Skeletal muscle satellite cell (primary cell): ENCODE data around the gene CAT.

ENCODE experiments used
- H3K27me3 ChIP-seq: 2 replicates; pipeline ENCODE4 v1.7.0; 2013; ENCODE audit warnings: low read length; ENCODE audit not compliant: control insufficient read depth, insufficient read depth
- H3K36me3 ChIP-seq: 2 replicates; pipeline ENCODE4 v1.7.0; 2013; ENCODE audit warnings: mild to moderate bottlenecking, control low read depth, low read length; ENCODE audit not compliant: insufficient read depth
- H3K4me1 ChIP-seq: 2 replicates; pipeline ENCODE4 v1.7.0; 2013; ENCODE audit warnings: low read length; ENCODE audit not compliant: control insufficient read depth, insufficient read depth
- H3K4me2 ChIP-seq: 2 replicates; pipeline ENCODE4 v1.7.0; 2013; ENCODE audit warnings: mild to moderate bottlenecking, low read length
- H3K4me3 ChIP-seq: 2 replicates; pipeline ENCODE4 v1.7.0; 2013; ENCODE audit warnings: low read length
- H3K9ac ChIP-seq: 2 replicates; pipeline ENCODE4 v1.7.0; 2013; ENCODE audit warnings: mild to moderate bottlenecking, low read depth, low read length, moderate library complexity
- H3K9me3 ChIP-seq: replicated peaks from 2 replicates; pipeline ENCODE4 v1.7.0; 2013; ENCODE audit warnings: mild to moderate bottlenecking, control low read depth, low read length

Gene CAT

GRCh38 chr11:34445956-34446355 is 7.2 kb downstream of the CAT start:
- Histone ChIP-seq H3K9me3 (no peaks in the 10 kb centered on the region), H3K4me1 (no peaks in the 10 kb centered on the region), H3K4me2 (no peak overlapping the region), H3K36me3 (peaks cover 13% of the 10 kb centered on the region), H3K27me3 (no peaks in the 10 kb centered on the region), H3K9ac (no peak overlapping the region), H3K4me3 (no peak overlapping the region)

- Histone ChIP-seq H3K4me3 (no peak overlapping the region), H3K9me3 (no peaks in the 10 kb centered on the region), H3K27me3 (no peaks in the 10 kb centered on the region), H3K4me1 (no peaks in the 10 kb centered on the region), H3K36me3 (peaks cover 17% of the 10 kb centered on the region), H3K9ac (no peak overlapping the region), H3K4me2 (no peak overlapping the region)
Observed at GRCh38 chr11:34446386-34446785, 7.7 kb downstream of the CAT start.

DNA sequence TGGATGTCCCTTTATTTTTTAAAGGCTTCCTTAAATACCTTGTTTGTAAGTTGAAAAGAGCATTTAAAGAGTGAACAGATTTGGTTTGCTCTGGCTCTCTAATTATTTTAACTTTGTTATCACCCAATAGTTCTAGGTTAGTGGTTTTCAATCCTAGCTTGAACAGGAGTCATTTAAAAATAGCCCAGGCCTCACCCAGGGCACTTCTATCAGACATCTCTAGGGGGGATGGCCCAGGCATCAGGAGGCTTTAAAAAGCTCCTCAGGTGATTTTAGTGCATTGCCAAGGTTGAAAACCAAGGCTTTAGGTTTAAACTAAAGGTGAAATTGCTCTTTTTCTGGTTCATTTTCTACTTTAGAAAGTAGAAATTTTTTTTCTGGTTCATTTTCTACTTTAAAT is 8.3 kb downstream of the CAT start:
- no peak overlapping the region for H3K4me2 ChIP-seq
- no peaks in the 10 kb centered on the region for H3K27me3 ChIP-seq
- H3K9ac ChIP-seq: no peak overlapping the region
- peaks cover 20% of the 10 kb centered on the region for H3K36me3 ChIP-seq
- no peaks in the 10 kb centered on the region for H3K4me1 ChIP-seq
- H3K9me3 ChIP-seq: no peaks in the 10 kb centered on the region
- no peak overlapping the region for H3K4me3 ChIP-seq

- no peak overlapping the region for H3K4me2 ChIP-seq
- H3K9me3 ChIP-seq: no peaks in the 10 kb centered on the region
- no peaks in the 10 kb centered on the region for H3K27me3 ChIP-seq
- H3K4me3 ChIP-seq: no peak overlapping the region
- H3K36me3 ChIP-seq: peaks cover 33% of the 10 kb centered on the region
- H3K9ac ChIP-seq: no peak overlapping the region
- no peaks in the 10 kb centered on the region for H3K4me1 ChIP-seq
Observed at GRCh38 chr11:34448223-34448994, 9.7 kb downstream of the CAT start.

DNA sequence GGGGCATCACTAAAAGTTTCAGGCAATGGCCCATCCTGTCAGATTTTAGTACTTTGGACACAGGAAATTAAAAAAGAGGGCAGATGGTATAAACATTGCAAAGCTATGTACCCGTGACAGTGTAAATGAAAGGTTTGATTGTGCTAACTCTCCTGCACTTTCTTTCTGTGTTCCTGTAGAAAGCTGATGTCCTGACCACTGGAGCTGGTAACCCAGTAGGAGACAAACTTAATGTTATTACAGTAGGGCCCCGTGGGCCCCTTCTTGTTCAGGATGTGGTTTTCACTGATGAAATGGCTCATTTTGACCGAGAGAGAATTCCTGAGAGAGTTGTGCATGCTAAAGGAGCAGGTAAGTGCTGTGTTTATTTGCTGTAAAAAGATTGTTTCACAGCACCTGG is 10.3 kb downstream of the CAT start:
- no peak overlapping the region for H3K4me3 ChIP-seq
- no peak overlapping the region for H3K4me2 ChIP-seq
- no peaks in the 10 kb centered on the region for H3K4me1 ChIP-seq
- peaks cover 38% of the 10 kb centered on the region for H3K36me3 ChIP-seq
- no peaks in the 10 kb centered on the region for H3K27me3 ChIP-seq
- H3K9ac ChIP-seq: no peak overlapping the region
- H3K9me3 ChIP-seq: no peaks in the 10 kb centered on the region

DNA sequence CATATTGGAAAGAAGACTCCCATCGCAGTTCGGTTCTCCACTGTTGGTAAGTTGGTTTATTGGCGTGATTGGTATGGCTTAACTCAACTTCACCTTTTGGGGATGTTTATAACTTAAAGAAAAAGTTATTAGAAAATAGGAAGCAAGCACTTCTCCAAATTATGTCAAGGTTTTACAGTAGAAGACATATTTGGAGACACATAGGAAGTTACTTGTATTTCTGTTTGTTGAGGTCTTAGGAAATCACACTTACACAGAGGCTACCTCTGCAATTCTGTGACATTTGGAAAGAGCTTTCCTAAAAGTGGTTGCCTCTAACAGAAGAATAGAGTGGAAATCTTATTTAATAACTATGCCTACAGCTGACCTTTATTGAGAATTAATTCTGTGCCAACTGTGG is 12.3 kb downstream of the CAT start:
- no peak overlapping the region for H3K4me2 ChIP-seq
- no peak overlapping the region for H3K4me3 ChIP-seq
- no peaks in the 10 kb centered on the region for H3K4me1 ChIP-seq
- no peak overlapping the region for H3K9ac ChIP-seq
- no peaks in the 10 kb centered on the region for H3K9me3 ChIP-seq
- no peaks in the 10 kb centered on the region for H3K27me3 ChIP-seq
- H3K36me3 ChIP-seq: peaks cover 57% of the 10 kb centered on the region

DNA sequence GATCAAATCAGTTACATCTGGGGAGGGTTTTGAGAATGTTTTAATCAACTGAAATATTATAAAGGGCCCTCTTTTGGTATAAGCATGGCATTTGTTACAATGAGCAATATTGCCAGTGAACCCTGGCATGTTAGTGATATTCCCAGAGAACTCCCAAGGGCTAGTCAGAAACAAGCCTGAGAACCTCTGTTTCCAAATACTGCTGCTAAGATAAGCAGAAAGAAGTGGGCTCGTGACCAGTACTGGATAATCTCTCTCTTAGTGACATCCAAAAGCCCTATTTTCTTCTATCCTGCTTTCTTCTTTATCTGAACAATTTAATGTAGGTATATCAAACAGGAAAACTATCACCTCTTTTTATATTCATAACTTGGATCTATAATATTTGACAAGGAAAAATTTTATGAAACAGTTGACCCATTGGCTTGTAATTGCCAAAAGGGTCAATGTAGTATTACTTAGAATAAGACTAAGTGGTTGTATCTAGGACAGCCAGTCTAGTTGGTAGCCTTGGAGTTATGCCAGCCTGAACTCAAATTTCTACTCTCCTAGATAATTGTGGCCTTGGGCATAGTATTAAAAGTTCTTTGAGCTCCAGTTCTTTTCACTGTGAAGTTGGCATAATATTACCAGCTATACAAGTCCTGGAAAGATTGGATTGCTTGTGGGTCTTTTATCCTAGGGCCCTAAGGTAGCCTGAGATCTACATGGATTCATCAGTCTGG is 15.7 kb downstream of the CAT start:
- peaks cover 83% of the 10 kb centered on the region for H3K36me3 ChIP-seq
- no peak overlapping the region for H3K9ac ChIP-seq
- no peak overlapping the region for H3K4me3 ChIP-seq
- H3K9me3 ChIP-seq: no peaks in the 10 kb centered on the region
- no peaks in the 10 kb centered on the region for H3K4me1 ChIP-seq
- no peaks in the 10 kb centered on the region for H3K27me3 ChIP-seq
- H3K4me2 ChIP-seq: no peak overlapping the region

DNA sequence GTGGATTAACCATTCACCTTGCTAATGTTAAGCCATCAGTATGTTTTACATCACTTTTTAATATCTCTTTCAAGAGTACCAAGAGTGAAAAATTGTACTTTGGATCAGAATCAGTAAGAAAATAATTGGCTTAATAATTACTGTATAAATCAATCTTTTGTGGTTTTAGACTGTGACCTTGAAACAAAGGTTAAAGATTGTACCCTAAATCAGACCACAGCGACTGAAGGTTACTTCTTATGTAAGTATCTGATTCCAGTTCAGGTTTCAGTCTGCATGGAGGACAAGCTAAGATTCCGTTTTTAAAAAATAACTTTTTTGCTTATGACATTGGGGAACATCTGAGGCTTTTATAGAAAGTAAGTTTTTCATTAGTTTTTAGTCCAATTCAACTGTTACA is 18.9 kb downstream of the CAT start:
- no peak overlapping the region for H3K4me2 ChIP-seq
- peaks cover 78% of the 10 kb centered on the region for H3K36me3 ChIP-seq
- no peak overlapping the region for H3K9ac ChIP-seq
- H3K9me3 ChIP-seq: no peaks in the 10 kb centered on the region
- H3K27me3 ChIP-seq: no peaks in the 10 kb centered on the region
- H3K4me1 ChIP-seq: no peaks in the 10 kb centered on the region
- no peak overlapping the region for H3K4me3 ChIP-seq

DNA sequence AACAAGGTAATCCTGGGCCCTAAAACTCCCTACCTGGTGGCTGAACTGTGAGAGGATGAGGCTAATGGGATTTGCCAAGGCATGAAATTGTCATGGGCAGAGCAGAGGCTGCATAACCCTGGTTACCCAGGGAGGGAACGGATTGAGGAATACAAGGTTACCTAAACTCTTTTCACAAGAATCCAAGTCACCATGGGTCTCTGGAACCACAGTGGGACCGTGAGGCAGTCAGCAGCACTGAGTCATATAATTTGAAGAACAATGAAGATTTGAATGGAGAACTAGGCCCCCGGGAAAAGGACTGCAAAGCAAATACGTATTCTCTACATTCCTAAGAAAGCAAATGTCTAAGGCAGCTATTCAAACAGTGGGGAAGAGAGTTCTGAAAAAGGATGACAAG is 19.8 kb downstream of the CAT start:
- Histone ChIP-seq H3K4me1 (no peaks in the 10 kb centered on the region), H3K4me3 (no peak overlapping the region), H3K4me2 (no peak overlapping the region), H3K36me3 (peaks cover 76% of the 10 kb centered on the region), H3K27me3 (no peaks in the 10 kb centered on the region), H3K9me3 (no peaks in the 10 kb centered on the region), H3K9ac (no peak overlapping the region)

DNA sequence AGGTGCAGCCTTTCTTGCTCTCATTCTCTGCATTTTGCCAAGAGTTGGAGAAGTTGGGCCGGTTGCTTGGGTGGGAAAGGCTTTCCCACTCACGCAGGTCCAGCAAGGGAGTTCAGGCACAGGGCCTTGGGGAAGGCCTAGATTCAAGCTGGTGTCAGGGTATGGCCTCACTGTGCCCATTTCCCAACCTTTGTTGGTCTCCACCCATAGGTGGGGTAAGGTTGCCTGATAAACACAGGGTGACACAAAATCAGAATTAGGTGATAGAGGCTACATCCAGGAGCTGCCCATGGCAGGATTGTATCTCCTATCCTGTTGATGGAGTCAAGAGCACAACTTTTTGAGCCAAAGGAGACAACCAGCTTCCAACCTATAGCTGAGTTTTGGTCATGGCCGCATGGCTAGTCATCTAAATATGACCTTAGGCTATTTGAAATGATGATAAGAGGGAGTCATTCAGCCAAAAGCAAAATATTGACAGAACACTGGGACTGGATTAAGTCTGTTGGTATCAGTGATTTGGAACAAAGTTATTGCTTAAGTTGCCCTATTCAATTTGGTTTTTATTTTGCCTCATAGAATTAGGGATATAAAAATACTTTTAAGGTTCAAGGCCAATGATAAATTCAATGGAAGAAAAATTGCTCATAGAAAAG is 20.9 kb downstream of the CAT start:
- no peak overlapping the region for H3K4me3 ChIP-seq
- no peaks in the 10 kb centered on the region for H3K9me3 ChIP-seq
- H3K9ac ChIP-seq: no peak overlapping the region
- no peaks in the 10 kb centered on the region for H3K27me3 ChIP-seq
- peaks cover 76% of the 10 kb centered on the region for H3K36me3 ChIP-seq
- H3K4me2 ChIP-seq: no peak overlapping the region
- no peaks in the 10 kb centered on the region for H3K4me1 ChIP-seq

DNA sequence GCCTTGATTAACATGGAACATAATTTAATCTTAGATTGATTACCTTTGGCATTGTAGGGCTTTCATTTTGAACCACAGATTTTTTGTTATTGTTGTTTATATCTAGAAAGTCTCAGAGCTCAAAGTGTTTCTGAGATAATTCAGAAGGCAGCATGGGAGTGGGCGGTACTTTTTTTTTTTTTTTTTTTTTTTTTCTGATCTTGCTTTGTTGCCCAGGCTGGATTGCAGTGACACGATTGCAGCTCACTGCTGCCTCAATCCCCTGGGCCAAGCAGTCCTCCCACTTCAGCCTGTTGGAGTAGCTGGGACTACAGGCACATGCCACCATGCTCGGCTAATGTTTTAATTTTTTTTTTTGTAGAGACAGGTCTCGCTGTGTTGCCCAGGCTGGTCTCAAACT is 21.5 kb downstream of the CAT start:
- Histone ChIP-seq H3K36me3 (peaks cover 74% of the 10 kb centered on the region), H3K4me3 (no peak overlapping the region), H3K4me2 (no peak overlapping the region), H3K9me3 (no peaks in the 10 kb centered on the region), H3K27me3 (no peaks in the 10 kb centered on the region), H3K9ac (no peak overlapping the region), H3K4me1 (no peaks in the 10 kb centered on the region)
